ENCODE measurements around the gene SETD3.
"Not testable (repeated sequence)": the region's sequence is repeated elsewhere in the genome, so short reads cannot be mapped to it uniquely, and the experiment has no call there.

The SETD3 gene

DNA sequence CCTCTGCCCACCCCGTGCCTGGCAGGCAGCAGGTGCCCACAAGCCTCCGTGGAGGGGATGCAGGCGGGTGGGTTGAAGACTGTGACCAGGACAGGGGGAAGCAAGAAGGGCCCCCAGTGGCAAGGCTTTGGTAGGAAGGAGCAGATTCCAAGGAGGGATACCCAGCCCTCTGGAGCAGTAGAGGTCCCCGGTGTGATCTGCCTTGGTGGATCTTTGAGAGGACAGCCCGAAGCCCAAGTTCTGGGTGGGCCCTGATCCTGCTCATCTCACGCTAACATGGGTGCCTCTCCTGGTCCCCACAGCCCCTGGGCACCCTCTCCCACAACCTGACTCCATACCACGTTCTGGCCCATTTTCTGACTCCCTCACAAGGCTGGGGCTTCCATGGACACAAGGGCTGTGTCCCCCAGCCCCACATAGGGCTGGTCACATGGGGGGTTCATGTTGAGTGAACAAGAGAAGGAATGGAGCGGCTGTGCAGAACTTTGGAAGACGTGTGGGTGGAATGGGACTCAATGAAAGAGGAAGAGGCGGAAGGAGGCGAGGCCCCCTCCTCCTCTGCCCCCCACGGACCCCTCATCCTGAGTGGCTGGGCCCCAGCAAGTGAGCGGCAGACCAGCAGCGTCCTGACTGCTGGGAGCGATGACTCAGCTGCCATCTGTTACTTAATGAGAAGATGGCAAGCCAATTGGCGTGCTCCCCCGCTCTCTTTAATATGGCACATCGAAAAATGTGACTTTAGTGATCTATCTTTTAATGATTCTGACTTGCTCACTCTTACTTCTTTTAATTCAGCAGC, 131.6 kb downstream of the SETD3 start:
- Mint-ChIP-seq H3K36me3 (no peaks in the 10 kb centered on the region), H3K4me1 (peaks cover 5% of the 10 kb centered on the region), H3K4me3 (no peak overlapping the region), H3K9me3 (peaks cover 5% of the 10 kb centered on the region), H3K27me3 (peaks cover 19% of the 10 kb centered on the region), H3K27ac (no peak overlapping the region)
- DNase-seq (ENCODE audit: low spot score in 2 of 2), result no peak
- ATAC-seq (ENCODE audit: low read depth), result no peak

DNA sequence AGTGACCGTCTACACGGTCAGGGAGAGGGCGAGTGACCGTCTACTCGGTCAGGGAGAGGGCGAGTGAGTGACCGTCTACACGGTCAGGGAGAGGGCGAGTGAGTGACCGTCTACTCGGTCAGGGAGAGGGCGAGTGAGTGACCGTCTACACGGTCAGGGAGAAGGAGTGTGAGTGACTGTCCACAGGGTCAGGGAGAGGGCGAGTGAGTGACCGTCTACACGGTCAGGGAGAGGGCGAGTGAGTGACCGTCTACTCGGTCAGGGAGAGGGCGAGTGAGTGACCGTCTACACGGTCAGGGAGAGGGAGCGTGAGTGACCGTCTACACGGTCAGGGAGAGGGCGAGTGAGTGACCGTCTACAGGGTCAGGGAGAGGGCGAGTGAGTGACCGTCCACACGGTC, 132.4 kb downstream of the SETD3 start:
- H3K27ac Mint-ChIP-seq; H3K4me1 Mint-ChIP-seq; DNase-seq (ENCODE audit: low spot score in 2 of 2); ATAC-seq (ENCODE audit: low read depth); H3K4me3 Mint-ChIP-seq; H3K36me3 Mint-ChIP-seq; H3K9me3 Mint-ChIP-seq: not testable (repeated sequence)
- peaks cover 19% of the 10 kb centered on the region for H3K27me3 Mint-ChIP-seq
